LNCaP clone FGC (cell line): ENCODE data around the gene SSX5.
"Not testable (repeated sequence)": the region's sequence is repeated elsewhere in the genome, so short reads cannot be mapped to it uniquely, and the experiment has no call there.

Experiments
- DNase-seq: peaks from one replicate; pipeline ENCODE4 v3.0.0-alpha.2; 2011; ENCODE audit warnings: low read depth
- H3K4me3 ChIP-seq: 2 replicates; pipeline ENCODE4 v1.5.1; 2011; ENCODE audit warnings: mild to moderate bottlenecking, low read depth, low read length, control low read depth
- CTCF ChIP-seq: IDR thresholded peaks from 2 replicates; pipeline ENCODE4 v1.5.1; 2012; ENCODE audit warnings: mild to moderate bottlenecking; ENCODE audit not compliant: control insufficient read depth, insufficient read depth; ENCODE audit errors: extremely low read depth

SSX5 gene, protein sequence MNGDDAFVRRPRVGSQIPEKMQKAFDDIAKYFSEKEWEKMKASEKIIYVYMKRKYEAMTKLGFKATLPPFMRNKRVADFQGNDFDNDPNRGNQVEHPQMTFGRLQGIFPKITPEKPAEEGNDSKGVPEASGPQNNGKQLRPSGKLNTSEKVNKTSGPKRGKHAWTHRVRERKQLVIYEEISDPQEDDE

GRCh38 chrX:48196745-48197201 is at the start of gene SSX5:
Gene SSX5 (minus strand): TSS chrX:48196795. CDS start chrX:48195358, 1,437 bp downstream.
- no peak for TF ChIP-seq CTCF
- H3K4me3 ChIP-seq = no peak within 1 kb of the TSS
- no peak for DNase-seq

DNA sequence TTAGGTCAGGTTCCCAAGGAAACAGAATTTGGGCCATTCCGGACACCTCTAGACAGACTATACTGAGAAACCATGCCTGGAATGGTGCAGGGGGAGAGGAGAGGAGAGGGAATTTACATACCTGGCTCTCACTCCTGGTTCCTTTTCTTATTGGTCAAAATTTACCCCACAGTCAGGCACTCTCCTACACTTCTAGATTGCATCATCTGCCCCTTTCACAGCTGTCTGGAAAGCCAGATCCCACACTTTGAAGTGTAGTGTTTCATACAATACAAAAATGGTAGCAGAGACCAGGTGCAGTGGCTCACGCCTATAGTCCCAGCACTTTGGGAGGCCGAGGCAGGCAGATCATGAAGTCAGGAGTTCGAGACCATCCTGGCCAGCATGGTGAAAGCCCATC is 27.6 kb upstream of the SSX5 start:
- not testable (repeated sequence) for DNase-seq, H3K4me3 ChIP-seq

GRCh38 chrX:48214341-48214740 is 17.7 kb upstream of the SSX5 start:
- not testable (repeated sequence) for H3K4me3 ChIP-seq, DNase-seq

- not testable (repeated sequence) for H3K4me3 ChIP-seq, DNase-seq
These were observed 6.6 kb downstream of the SSX5 start for GRCh38 chrX:48190024-48190423.

DNA sequence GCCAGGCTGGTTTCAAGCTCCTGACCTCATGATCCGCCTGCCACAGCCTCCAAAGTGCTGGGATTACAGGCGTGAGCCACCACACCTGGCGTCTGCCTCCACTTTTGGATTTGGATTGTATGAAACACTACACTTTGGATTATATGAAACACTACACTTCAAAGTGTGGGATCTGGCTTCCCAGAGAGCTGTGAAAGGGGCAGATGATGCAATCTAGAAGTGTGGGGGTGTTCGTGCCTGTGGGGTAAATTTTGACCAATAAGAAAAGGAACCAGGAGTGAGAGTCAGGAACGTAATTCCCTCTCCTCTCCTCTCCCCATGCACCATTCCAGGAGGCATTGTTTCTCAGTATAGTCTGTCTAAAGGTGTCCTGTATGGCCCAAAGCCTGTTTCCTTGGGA is 14.7 kb downstream of the SSX5 start:
- H3K4me3 ChIP-seq = not testable (repeated sequence)

DNA sequence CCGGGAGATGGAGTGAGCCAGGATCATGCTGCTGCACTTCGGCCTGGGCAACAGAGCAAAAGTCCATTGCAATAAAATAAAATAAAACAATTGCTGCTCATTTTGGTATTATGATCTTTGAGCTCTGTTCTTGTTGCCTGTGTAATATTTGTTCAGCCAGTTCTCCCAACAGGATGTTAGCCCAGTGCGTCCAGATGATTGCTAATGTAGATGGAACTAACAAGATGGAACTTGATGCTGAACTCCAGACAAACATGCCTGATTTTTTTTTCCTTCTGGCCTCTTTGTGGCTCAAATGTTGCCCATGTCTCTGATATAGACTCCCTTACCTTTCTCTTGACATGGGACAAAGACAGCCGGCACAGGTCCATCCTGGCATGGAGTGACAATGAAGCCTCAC is 15.8 kb downstream of the SSX5 start:
- no peak overlapping the region for H3K4me3 ChIP-seq
- no peak for DNase-seq
- TF ChIP-seq CTCF = no peak

More for the DNA sequence above, 14.7 kb downstream of the SSX5 start:
- not testable (repeated sequence) for DNase-seq

DNA sequence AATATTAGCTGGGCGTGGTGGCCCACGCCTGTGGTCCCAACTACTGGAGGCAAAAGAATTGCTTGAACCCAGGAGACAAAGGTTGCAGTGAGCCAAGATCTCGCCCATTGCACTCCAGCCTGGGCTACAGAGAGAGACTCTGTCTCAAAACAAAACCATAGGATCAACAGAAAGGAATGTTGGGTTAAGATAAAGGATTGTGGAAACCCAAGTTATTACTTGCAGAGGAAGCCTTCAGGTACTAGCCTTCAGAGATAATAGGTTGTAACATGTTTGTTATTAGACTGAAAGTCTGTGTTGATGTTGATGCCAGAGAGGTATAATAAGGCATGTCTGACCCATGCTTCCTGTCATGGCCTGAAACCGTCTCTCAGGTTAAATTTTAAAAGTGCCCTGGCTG is 16.9 kb downstream of the SSX5 start:
- no peak overlapping the region for H3K4me3 ChIP-seq
- TF ChIP-seq CTCF = no peak

DNA sequence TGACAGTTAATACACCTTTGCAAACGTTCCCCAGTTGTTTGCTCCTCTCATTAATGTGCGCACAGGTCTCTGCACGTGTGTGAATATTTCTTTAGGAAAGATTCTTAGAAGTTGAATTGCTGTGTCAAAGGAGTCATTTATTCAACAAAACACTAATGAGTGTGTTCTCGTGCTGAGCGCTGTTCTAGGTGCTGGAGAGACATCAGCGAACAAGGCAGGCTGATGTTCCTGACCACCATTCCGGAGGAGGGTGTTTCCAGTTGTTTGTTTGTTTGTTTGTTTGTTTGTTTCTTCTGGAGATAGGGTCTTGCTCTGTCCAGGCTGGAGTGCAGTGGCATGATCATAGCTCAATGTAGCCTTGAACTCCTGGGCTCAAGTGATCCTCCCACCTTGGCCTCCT is 30.3 kb downstream of the SSX5 start:
- DNase-seq, H3K4me3 ChIP-seq: not testable (repeated sequence)

More for the DNA sequence above, 16.9 kb downstream of the SSX5 start:
- no peak for DNase-seq

- no peak overlapping the region for H3K4me3 ChIP-seq
- DNase-seq = no peak
- no peak for TF ChIP-seq CTCF
These were observed 31.4 kb downstream of the SSX5 start for GRCh38 chrX:48165241-48165640.

- H3K4me3 ChIP-seq = no peak overlapping the region
- no peak for TF ChIP-seq CTCF
- no peak for DNase-seq
These were observed 40.6 kb downstream of the SSX5 start for GRCh38 chrX:48156014-48156413.
